A673 (cell line): ENCODE data around the gene CCN5.

Source experiments
- EZH2 ChIP-seq: fragments of 200-600 bp; sonication (generic); IDR thresholded peaks from 2 replicates; pipeline ENCODE4 v1.6.1; 2017; ENCODE audit warnings: borderline replicate concordance, low read depth, mild to moderate bottlenecking, mixed read lengths, antibody characterized with exemption, low read length; ENCODE audit not compliant: poor library complexity, severe bottlenecking
- TF ChIP-seq, protein P1 (sequence below): fragments of 300-800, 200-600 bp; sonication (generic); conservative IDR thresholded peaks from 2 replicates; pipeline ENCODE4 v1.5.1; 2017; ENCODE audit warnings: low read depth, mild to moderate bottlenecking, antibody characterized with exemption, low read length, moderate library complexity, mixed read lengths

DNA sequence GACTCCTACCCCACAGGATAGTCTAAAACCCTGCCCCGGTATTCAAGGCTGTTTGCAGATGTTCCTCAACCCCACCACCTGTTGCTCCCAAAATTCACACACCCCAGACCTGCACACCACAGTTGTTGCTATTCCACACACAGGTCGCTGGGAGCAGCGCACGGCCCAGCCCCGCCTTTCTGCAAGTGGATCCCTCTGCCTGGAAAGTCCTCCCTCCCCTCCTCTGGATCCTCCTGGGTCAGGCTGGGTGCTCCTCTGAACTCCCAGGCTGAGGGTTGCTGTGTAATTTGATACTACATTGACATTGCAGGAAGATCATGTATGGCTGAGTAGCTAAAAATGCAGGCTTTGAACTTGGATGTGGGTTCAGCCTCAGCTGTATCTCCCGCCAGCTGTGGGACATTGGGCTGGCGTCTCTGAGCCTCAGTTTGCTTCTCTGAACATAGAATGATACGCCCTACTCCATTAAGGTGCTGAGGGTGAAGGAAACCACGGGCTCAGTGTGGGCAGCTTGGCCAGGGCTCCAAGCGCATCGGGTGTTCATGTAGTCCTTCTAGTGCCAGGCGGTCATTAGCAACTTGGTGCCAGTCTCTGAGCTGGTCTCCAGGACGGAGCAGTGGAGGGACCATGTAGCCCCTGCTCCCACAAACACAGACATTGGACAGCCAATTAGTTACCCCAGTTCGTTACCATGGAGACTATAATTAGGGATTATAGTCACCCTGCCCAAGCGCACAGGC is 13.9 kb upstream of the CCN5 start:
- TF ChIP-seq, protein P1, sequence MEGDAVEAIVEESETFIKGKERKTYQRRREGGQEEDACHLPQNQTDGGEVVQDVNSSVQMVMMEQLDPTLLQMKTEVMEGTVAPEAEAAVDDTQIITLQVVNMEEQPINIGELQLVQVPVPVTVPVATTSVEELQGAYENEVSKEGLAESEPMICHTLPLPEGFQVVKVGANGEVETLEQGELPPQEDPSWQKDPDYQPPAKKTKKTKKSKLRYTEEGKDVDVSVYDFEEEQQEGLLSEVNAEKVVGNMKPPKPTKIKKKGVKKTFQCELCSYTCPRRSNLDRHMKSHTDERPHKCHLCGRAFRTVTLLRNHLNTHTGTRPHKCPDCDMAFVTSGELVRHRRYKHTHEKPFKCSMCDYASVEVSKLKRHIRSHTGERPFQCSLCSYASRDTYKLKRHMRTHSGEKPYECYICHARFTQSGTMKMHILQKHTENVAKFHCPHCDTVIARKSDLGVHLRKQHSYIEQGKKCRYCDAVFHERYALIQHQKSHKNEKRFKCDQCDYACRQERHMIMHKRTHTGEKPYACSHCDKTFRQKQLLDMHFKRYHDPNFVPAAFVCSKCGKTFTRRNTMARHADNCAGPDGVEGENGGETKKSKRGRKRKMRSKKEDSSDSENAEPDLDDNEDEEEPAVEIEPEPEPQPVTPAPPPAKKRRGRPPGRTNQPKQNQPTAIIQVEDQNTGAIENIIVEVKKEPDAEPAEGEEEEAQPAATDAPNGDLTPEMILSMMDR = no peak
- TF ChIP-seq EZH2 = no peak
